ENCODE results near the gene PRKCH. TPM values are rescaled to one million over a fixed set of nuclear protein-coding genes. Genes with fewer than 3 reads are reported as not detected.

PRKCH gene
- total and polyA plus RNA-seq, 9 donors = 10.2 to 15.5 (median 12.3) TPM

DNA sequence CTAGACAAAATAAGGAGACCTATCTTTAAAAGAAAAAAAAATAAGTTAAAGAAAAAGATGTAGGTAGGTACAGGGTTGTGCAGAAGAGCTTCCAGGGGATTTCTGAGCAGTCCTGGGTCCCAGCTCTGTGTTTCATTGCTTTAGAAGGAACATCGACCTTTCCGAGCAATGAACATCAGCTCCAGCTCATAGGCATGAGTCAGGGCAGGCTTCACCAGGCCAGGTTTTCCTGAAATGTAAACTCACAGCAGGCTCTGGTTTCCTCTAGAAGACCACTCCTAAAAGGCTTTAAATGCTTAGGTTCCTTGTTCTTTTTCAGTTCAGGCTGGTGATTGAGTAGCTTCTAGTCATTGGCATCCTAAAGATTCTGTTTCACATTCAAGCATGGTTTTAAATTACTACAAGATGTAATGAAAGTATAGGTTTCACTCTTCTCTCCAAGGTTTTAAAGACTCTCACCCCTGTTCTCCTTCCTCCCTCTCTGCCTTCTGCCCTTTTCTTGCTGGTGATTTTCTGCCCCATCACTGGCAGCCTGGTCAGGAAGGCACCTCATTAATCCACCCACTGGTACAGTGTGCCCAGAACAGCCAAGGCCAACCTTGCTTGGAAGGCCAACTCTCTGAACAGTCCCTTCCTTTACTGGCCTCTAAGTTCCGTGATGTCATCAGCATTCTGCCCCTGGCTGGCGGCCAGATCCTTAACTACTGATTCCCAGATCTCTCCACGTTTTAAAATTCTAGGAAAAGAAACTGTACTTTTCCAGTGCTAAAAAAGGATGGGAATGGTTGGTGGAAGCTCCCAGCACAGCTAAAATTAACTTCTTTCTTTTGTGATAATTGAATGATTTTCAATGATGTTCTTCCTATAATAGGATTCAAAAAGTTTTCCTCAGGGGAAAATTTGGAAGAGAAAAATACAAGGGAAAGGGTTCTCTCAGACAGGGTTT lies 264.5 kb downstream of the PRKCH start:
- H3K4me3 ChIP-seq (ENCODE audit: low read length) = no peak overlapping the region
- peaks cover 34% of the 10 kb centered on the region for H3K4me1 ChIP-seq (ENCODE audit: control insufficient read depth, insufficient read depth, low read length)
- peak; percentile 94 for DNase-seq
- 79% methylated on average over 2 of the region's 5 CpGs for WGBS (ENCODE audit: insufficient coverage)
- H3K27ac ChIP-seq (ENCODE audit: low read length) = peak overlapping the region; percentile 96
- H3K27me3 ChIP-seq (ENCODE audit: control insufficient read depth, insufficient read depth, low read length) = no peaks in the 10 kb centered on the region
- no peaks in the 10 kb centered on the region for H3K9me3 ChIP-seq (replicated peaks; ENCODE audit: control insufficient read depth, low read depth, low read length)
- H3K36me3 ChIP-seq (ENCODE audit: control insufficient read depth, insufficient read depth, low read length) = no peaks in the 10 kb centered on the region

DNA sequence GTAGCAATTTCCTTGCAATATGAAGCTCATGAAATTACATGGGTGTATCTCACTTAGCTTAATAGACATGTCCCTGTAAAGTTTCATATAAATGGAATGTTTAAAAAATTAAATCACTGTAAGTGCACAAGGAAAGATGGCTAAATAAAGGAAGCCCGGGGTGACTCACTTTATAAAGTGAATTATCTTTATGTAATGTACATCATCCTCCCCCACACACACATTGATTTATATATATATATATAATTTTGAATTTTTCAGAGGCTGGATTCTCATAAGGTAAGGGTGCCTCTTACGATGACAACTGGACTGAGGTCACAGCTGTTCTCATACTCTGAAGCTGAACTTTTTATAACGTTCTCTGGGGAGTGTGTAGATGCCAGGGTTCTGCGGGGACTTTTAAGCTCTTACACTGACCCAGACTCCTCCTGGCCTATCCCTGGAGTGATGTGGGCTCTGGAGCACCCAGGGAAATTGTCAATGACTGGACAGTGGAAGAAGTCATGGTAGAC lies 265.2 kb downstream of the PRKCH start:
- 29% methylated on average over 2 of the region's 4 CpGs for WGBS (ENCODE audit: insufficient coverage)
- no peak overlapping the region for H3K4me3 ChIP-seq (ENCODE audit: low read length)
- DNase-seq = peak; percentile 71
- H3K9me3 ChIP-seq (replicated peaks; ENCODE audit: control insufficient read depth, low read depth, low read length) = no peaks in the 10 kb centered on the region
- H3K4me1 ChIP-seq (ENCODE audit: control insufficient read depth, insufficient read depth, low read length) = peaks cover 34% of the 10 kb centered on the region
- H3K27ac ChIP-seq (ENCODE audit: low read length) = peak overlapping the region; percentile 96
- no peaks in the 10 kb centered on the region for H3K27me3 ChIP-seq (ENCODE audit: control insufficient read depth, insufficient read depth, low read length)
- no peaks in the 10 kb centered on the region for H3K36me3 ChIP-seq (ENCODE audit: control insufficient read depth, insufficient read depth, low read length)

DNA sequence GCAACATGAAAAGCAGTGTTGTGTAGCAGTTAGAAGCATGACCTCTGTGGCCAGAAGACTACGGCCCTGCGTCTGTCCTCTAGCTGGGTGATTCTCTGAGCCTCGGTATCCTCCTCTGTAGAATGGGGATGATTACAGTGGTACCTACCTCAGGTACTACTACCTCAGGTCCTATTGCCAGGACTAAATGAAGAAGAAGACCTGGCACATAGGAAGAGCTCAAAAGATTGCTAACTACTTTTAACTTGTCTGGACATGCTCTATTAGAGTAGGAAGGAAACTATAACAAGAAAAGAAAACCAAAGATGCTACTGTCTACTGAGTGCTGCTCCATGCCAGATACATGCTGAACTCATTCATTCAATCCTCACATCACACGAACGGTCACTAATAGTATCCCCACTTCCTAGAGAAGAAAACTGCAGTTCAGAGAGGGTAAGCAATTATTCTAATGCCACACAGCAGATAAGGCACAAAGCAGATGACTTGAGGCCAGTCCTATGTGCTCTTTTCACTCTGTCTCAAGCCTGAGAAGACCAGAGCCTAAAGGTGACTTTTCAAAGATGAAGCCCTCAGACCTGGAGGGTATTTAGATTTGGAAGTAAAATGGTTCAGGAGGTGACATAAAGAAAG lies 265.8 kb downstream of the PRKCH start:
- H3K27ac ChIP-seq (ENCODE audit: low read length) = peak overlapping the region; percentile 96
- no peaks in the 10 kb centered on the region for H3K36me3 ChIP-seq (ENCODE audit: control insufficient read depth, insufficient read depth, low read length)
- no peak for DNase-seq
- no peaks in the 10 kb centered on the region for H3K27me3 ChIP-seq (ENCODE audit: control insufficient read depth, insufficient read depth, low read length)
- no peak overlapping the region for H3K4me3 ChIP-seq (ENCODE audit: low read length)
- H3K9me3 ChIP-seq (replicated peaks; ENCODE audit: control insufficient read depth, low read depth, low read length) = no peaks in the 10 kb centered on the region
- peaks cover 34% of the 10 kb centered on the region for H3K4me1 ChIP-seq (ENCODE audit: control insufficient read depth, insufficient read depth, low read length)
- WGBS (ENCODE audit: insufficient coverage) = no CpG with 5 or more reads among the region's 5 CpGs

- DNase-seq = no peak
- H3K4me1 ChIP-seq (ENCODE audit: control insufficient read depth, insufficient read depth, low read length) = peaks cover 34% of the 10 kb centered on the region
- H3K27me3 ChIP-seq (ENCODE audit: control insufficient read depth, insufficient read depth, low read length) = no peaks in the 10 kb centered on the region
- H3K4me3 ChIP-seq (ENCODE audit: low read length) = no peak overlapping the region
- no peak overlapping the region for H3K27ac ChIP-seq (ENCODE audit: low read length)
- no peaks in the 10 kb centered on the region for H3K36me3 ChIP-seq (ENCODE audit: control insufficient read depth, insufficient read depth, low read length)
- WGBS (ENCODE audit: insufficient coverage) = 80% methylated on average over 2 of the region's 6 CpGs
- H3K9me3 ChIP-seq (replicated peaks; ENCODE audit: control insufficient read depth, low read depth, low read length) = no peaks in the 10 kb centered on the region
These were observed 267.1 kb downstream of the PRKCH start for GRCh38 chr14:61588419-61588901.

- Histone ChIP-seq H3K27ac (ENCODE audit: low read length) (no peak overlapping the region), H3K4me3 (ENCODE audit: low read length) (no peak overlapping the region), H3K9me3 (replicated peaks; ENCODE audit: control insufficient read depth, low read depth, low read length) (no peaks in the 10 kb centered on the region), H3K36me3 (ENCODE audit: control insufficient read depth, insufficient read depth, low read length) (no peaks in the 10 kb centered on the region), H3K27me3 (ENCODE audit: control insufficient read depth, insufficient read depth, low read length) (no peaks in the 10 kb centered on the region), H3K4me1 (ENCODE audit: control insufficient read depth, insufficient read depth, low read length) (peaks cover 34% of the 10 kb centered on the region)
- WGBS (ENCODE audit: insufficient coverage) = 60% methylated on average over 8 of the region's 12 CpGs
- no peak for DNase-seq
These were observed 268.6 kb downstream of the PRKCH start for GRCh38 chr14:61589691-61590581.

DNA sequence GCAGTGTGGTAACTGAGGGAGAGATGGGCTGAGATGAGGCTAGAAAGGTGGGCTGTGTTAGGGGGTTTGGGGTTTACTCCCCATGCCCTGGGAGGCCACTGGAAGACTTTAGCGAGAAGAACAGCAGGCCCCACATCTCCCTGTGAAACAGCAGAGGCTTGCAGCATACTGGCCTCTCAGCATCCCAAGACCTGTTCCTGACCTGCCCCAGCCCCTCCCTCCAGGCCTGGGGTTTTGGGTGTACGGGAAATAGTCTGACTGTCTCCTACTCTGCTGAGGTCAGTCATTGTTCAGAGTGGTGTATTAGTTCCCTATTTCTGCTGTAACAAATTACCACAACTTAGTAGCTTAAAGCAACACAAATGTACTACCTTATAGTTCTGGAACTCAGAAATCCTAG lies 270.5 kb downstream of the PRKCH start:
- H3K27ac ChIP-seq (ENCODE audit: low read length) = no peak overlapping the region
- no peaks in the 10 kb centered on the region for H3K27me3 ChIP-seq (ENCODE audit: control insufficient read depth, insufficient read depth, low read length)
- H3K9me3 ChIP-seq (replicated peaks; ENCODE audit: control insufficient read depth, low read depth, low read length) = no peaks in the 10 kb centered on the region
- peaks cover 20% of the 10 kb centered on the region for H3K4me1 ChIP-seq (ENCODE audit: control insufficient read depth, insufficient read depth, low read length)
- no peak overlapping the region for H3K4me3 ChIP-seq (ENCODE audit: low read length)
- WGBS (ENCODE audit: insufficient coverage) = no CpG with 5 or more reads among the region's 2 CpGs
- no peak for DNase-seq
- H3K36me3 ChIP-seq (ENCODE audit: control insufficient read depth, insufficient read depth, low read length) = no peaks in the 10 kb centered on the region

DNA sequence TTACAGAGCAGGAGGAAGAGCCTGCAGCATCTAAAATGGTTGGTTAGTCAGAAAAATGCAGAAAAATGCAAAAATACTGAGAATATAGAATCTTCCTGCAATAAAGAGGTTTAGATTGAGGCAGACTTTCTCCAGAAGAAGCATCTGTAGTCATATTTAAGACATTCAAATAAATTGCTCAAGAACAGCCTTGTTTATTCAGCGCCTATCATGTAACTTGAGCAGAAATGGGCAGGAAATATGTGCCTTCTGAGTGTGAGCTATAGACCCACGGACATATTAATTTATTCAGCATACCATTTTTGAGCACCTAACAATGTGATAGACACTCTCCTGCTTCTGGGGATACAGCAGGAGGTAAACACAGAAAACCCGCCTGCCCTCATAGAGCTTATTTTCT lies 272.0 kb downstream of the PRKCH start:
- no CpG with 5 or more reads among the region's 3 CpGs for whole genome bisulfite sequencing (ENCODE audit: insufficient coverage)
- no peaks in the 10 kb centered on the region for H3K36me3 ChIP-seq (ENCODE audit: control insufficient read depth, insufficient read depth, low read length)
- H3K27ac ChIP-seq (ENCODE audit: low read length) = no peak overlapping the region
- no peaks in the 10 kb centered on the region for H3K27me3 ChIP-seq (ENCODE audit: control insufficient read depth, insufficient read depth, low read length)
- H3K4me3 ChIP-seq (ENCODE audit: low read length) = no peak overlapping the region
- no peak for DNase-seq
- no peaks in the 10 kb centered on the region for H3K9me3 ChIP-seq (replicated peaks; ENCODE audit: control insufficient read depth, low read depth, low read length)
- peaks cover 12% of the 10 kb centered on the region for H3K4me1 ChIP-seq (ENCODE audit: control insufficient read depth, insufficient read depth, low read length)

DNA sequence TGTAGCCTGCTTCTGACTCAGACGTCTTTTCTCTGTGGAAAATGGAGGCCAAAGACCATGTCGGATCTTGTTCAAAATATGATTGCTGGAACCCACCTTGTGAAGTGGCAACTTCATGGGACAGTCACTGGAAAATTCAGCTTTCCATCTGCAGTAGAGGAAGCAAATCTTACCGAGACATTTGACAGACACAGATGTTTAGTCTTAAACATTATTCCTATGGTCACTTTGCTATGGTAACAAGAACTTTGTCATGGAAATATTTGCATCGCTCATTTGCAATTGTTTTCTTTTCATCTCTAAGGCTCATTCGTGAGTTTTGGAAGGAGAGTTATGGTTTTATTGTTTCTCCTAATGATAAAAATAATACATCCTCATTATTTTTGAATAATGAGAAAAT lies 275.6 kb downstream of the PRKCH start:
- H3K27ac ChIP-seq (ENCODE audit: low read length) = peak overlapping the region; percentile 49

DNA sequence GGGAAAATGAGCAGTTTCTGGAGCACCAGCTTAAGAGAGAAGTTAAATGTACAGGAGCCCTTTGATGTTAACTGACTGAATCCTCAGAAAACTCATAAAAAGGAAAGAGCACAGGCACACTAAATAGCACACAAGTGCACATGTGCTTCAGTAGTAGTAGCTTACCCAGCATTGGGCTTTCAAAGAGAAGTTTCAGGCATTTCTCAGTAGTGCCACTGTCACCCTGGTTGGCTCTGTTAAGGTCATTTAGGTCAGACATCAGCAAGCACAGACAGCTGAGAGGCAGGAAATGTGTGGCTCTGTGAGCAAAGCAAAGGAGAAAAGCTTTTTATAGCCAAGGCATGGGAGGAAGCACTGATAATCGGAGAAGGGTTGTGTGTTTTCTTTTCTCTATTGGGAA lies 277.6 kb downstream of the PRKCH start:
- WGBS (ENCODE audit: insufficient coverage) = no CpG with 5 or more reads among the region's 1 CpG
- peaks cover 5% of the 10 kb centered on the region for H3K4me1 ChIP-seq (ENCODE audit: control insufficient read depth, insufficient read depth, low read length)
- peak; percentile 57 for DNase-seq

More for the DNA sequence above, 275.6 kb downstream of the PRKCH start:
- no peak overlapping the region for H3K4me3 ChIP-seq (ENCODE audit: low read length)
- peak; percentile 87 for DNase-seq
- H3K27me3 ChIP-seq (ENCODE audit: control insufficient read depth, insufficient read depth, low read length) = no peaks in the 10 kb centered on the region
- 26% methylated on average over 2 of the region's 5 CpGs for WGBS (ENCODE audit: insufficient coverage)
- no peaks in the 10 kb centered on the region for H3K36me3 ChIP-seq (ENCODE audit: control insufficient read depth, insufficient read depth, low read length)
- no peaks in the 10 kb centered on the region for H3K9me3 ChIP-seq (replicated peaks; ENCODE audit: control insufficient read depth, low read depth, low read length)
- H3K4me1 ChIP-seq (ENCODE audit: control insufficient read depth, insufficient read depth, low read length) = peaks cover 5% of the 10 kb centered on the region

More for the DNA sequence above, 277.6 kb downstream of the PRKCH start:
- Histone ChIP-seq H3K4me3 (ENCODE audit: low read length) (no peak overlapping the region), H3K27me3 (ENCODE audit: control insufficient read depth, insufficient read depth, low read length) (no peaks in the 10 kb centered on the region), H3K36me3 (ENCODE audit: control insufficient read depth, insufficient read depth, low read length) (no peaks in the 10 kb centered on the region), H3K9me3 (replicated peaks; ENCODE audit: control insufficient read depth, low read depth, low read length) (no peaks in the 10 kb centered on the region), H3K27ac (ENCODE audit: low read length) (peak overlapping the region; percentile 62)

Data from muscle of leg (tissue), 11 donors.